NCI-H1105 treated with DMSO at 0.1 percent for 48 hours (cell line): ENCODE results near the gene ANKRD13C.

ENCODE experiments used
- DNase-seq: peaks from one replicate; lab custom pipeline; 2025; lab: John Stamatoyannopoulos, UW

The ANKRD13C gene

GRCh38 chr1:70220015-70220414, 134.5 kb downstream of the ANKRD13C start:
- DNase-seq = no peak

GRCh38 chr1:70211541-70211940, 143.0 kb downstream of the ANKRD13C start:
- no peak for DNase-seq

DNA sequence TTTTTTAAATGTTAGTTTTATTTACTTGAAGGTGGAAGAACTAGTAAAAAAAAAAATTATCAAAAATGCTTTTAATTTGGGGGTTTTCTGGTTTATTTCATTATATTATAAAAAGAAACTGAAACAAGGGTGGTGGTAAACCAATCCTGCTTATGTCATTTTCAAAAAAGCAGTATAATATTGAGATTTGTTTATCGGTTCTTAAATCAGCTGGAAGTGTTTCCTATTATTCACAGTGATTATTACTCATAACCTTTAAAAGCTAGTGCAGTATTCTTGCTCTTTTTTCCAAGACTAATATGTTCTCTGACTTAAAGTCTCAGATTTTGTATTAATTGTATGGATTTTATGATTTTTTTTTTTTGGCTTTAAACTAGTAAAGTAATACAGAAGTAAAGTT, 143.7 kb downstream of the ANKRD13C start:
- no peak for DNase-seq
